ENCODE measurements around the gene ATP6V1G1. TPM values are rescaled to one million over a fixed set of nuclear protein-coding genes. Genes with fewer than 3 reads are reported as not detected.
A peak's percentile ranks its signal among the peaks of the same experiment; 100 is the strongest.

The ATP6V1G1 gene
- total RNA-seq, 2 donors from 2014 or later = 109 to 153 TPM

- Histone ChIP-seq H3K4me3 (no peak overlapping the region), H3K9me3 (no peaks in the 10 kb centered on the region), H3K4me1 (ENCODE audit: control insufficient read depth in 1 of 2, low read depth in 2 of 2) (peaks cover 16 to 37% of the 10 kb centered on the region in 2 donors), H3K36me3 (peaks cover 3% of the 10 kb centered on the region), H3K27me3 (replicated peaks; ENCODE audit: insufficient read depth) (no peaks in the 10 kb centered on the region), H3K27ac (no peak overlapping the region)
- ATAC-seq (ENCODE audit: insufficient number of reproducible peaks, low FRiP score, low read depth) = no peak
- no peak for TF ChIP-seq CTCF (IDR thresholded peaks at IDR 0.05)
- no peak for DNase-seq (ENCODE audit: low spot score)
Measured at GRCh38 chr9:114613919-114614318, 26.4 kb downstream of the ATP6V1G1 start.

DNA sequence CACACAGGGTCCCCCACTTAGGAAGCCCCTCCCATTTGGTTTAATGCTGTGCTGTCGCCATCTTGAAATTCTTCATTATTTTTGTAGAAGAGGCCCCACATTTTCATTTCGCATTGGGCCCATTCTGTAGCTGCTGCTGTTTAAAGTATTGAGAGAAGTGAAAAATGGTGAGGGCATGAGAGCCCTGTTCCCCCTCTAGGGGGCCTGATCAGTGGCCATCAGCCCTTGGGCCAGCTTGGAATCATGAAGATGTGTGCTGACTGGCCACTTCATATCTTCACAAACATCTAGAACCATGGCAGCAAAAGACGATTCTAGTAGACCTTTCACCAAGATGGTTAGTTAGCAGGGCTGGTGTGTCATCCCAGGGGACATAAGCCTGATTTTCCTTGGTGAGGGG, 26.8 kb downstream of the ATP6V1G1 start:
- no peak for DNase-seq (ENCODE audit: low spot score)
- H3K36me3 ChIP-seq = peaks cover 3% of the 10 kb centered on the region
- TF ChIP-seq CTCF (IDR thresholded peaks at IDR 0.05) = no peak
- H3K27ac ChIP-seq = no peak overlapping the region
- H3K9me3 ChIP-seq = no peaks in the 10 kb centered on the region
- no peak overlapping the region for H3K4me3 ChIP-seq
- H3K27me3 ChIP-seq (replicated peaks; ENCODE audit: insufficient read depth) = no peaks in the 10 kb centered on the region
- ATAC-seq (ENCODE audit: insufficient number of reproducible peaks, low FRiP score, low read depth) = no peak
- H3K4me1 ChIP-seq (ENCODE audit: control insufficient read depth in 1 of 2, low read depth in 2 of 2) = peaks cover 16 to 37% of the 10 kb centered on the region in 2 donors

- peaks cover 21 to 47% of the 10 kb centered on the region in 2 donors for H3K4me1 ChIP-seq (ENCODE audit: control insufficient read depth in 1 of 2, low read depth in 2 of 2)
- no peaks in the 10 kb centered on the region for H3K27me3 ChIP-seq (replicated peaks; ENCODE audit: insufficient read depth)
- peak overlapping the region; percentile 36 to 44 for H3K27ac ChIP-seq
- no peak overlapping the region for H3K4me3 ChIP-seq
- ATAC-seq (ENCODE audit: insufficient number of reproducible peaks, low FRiP score, low read depth) = no peak
- H3K36me3 ChIP-seq = peaks cover 3% of the 10 kb centered on the region
- peak; percentile 13 for DNase-seq (ENCODE audit: low spot score)
- TF ChIP-seq CTCF (IDR thresholded peaks at IDR 0.05) = no peak
- no peaks in the 10 kb centered on the region for H3K9me3 ChIP-seq
Measured at GRCh38 chr9:114616684-114617520, 29.3 kb downstream of the ATP6V1G1 start.

DNA sequence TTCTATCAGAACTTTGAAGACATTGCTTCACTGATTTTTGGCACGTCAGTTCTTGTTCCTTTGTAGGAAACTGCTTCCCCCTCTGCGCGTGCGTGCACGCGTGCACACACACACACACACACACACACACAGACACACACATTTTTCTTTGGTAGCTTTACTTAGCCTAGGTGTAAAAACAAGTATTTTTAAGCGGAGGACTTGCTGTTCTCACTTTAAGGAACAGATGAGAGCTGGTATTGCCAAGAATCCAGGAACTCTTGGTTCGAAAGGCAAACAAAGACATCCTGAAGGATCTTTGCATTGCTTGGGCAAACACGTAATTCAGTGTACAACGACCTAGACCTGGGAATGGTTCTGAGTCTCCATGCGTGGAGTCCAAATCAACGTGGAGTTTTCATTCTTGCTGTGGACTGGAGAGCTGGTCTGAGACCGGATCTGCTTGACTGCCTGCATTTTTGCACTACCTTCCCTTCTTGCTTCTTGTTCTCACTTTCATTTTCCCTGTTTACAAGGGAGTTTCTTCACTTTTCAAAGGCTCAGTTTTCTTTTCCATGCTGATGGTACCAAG, 31.7 kb downstream of the ATP6V1G1 start:
- Histone ChIP-seq H3K9me3 (no peaks in the 10 kb centered on the region), H3K36me3 (peaks cover 3% of the 10 kb centered on the region), H3K27me3 (replicated peaks; ENCODE audit: insufficient read depth) (no peaks in the 10 kb centered on the region), H3K4me1 (ENCODE audit: control insufficient read depth in 1 of 2, low read depth in 2 of 2) (peaks cover 23 to 40% of the 10 kb centered on the region in 2 donors), H3K27ac (peak overlapping the region; percentile 3 to 31), H3K4me3 (peak overlapping the region; percentile 56)
- ATAC-seq (ENCODE audit: insufficient number of reproducible peaks, low FRiP score, low read depth) (no peak), DNase-seq (ENCODE audit: low spot score) (no peak)
- TF ChIP-seq CTCF (IDR thresholded peaks at IDR 0.05) = no peak

DNA sequence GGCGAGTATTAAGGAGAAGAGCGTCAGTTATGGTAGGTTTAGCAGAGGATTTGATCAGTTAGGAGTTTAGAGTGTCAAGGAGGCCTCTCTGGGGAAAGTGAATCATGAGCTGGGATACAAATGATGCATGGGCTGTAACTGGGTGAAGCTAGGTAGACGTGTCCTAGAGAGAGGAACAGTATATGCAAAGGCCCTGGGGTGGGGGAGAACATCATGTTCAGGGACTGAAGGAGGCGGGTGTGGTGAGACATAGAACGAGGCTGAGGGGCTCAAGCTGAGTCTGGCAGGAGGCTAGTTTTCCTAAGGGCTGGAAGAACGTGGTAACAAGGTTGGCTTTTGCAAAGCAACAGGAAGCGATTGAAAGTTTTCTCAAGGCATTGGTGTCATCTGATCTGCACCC, 34.0 kb downstream of the ATP6V1G1 start:
- H3K4me1 ChIP-seq (ENCODE audit: control insufficient read depth in 1 of 2, low read depth in 2 of 2) = peaks cover 23 to 35% of the 10 kb centered on the region in 2 donors
- H3K27ac ChIP-seq = no peak overlapping the region
- TF ChIP-seq CTCF (IDR thresholded peaks at IDR 0.05) = no peak
- ATAC-seq (ENCODE audit: insufficient number of reproducible peaks, low FRiP score, low read depth) = no peak
- no peaks in the 10 kb centered on the region for H3K27me3 ChIP-seq (replicated peaks; ENCODE audit: insufficient read depth)
- no peaks in the 10 kb centered on the region for H3K9me3 ChIP-seq
- peaks cover 3% of the 10 kb centered on the region for H3K36me3 ChIP-seq
- DNase-seq (ENCODE audit: low spot score) = no peak
- H3K4me3 ChIP-seq = no peak overlapping the region

Measured in thoracic aorta (tissue), 2 donors.